ENCODE results near the gene RAD51.

- no peak for TF ChIP-seq CTCF (IDR thresholded peaks at IDR 0.05 in 4 of 5, conservative IDR thresholded peaks at IDR 0.05 in 1 of 5)
- no peak for TF ChIP-seq POLR2A (IDR thresholded peaks at IDR 0.05)
Measured at GRCh38 chr15:40749151-40749630, 54.2 kb downstream of the RAD51 start.
